Spleen (tissue), 11 donors: ENCODE results near the gene UNC5A. TPM values are rescaled to one million over a fixed set of nuclear protein-coding genes. Genes with fewer than 3 reads are reported as not detected.

Source experiments
- DNase-seq: peaks from one replicate; pipeline ENCODE4 v3.0.0-alpha.2; 2020
- H3K27ac ChIP-seq, 8 donors: fragments of 200-600 bp; sonication (generic) in 7 of 8; 1 replicate in 4 of 8; 2 replicates in 4 of 8; pipeline versions ENCODE4 v1.5.0 to v1.8.0; 2016 to 2021; ENCODE audit warnings: inconsistent platforms in 4 of 8, mild to moderate bottlenecking in 4 of 8, moderate library complexity in 1 of 8
- H3K27me3 ChIP-seq, 7 donors: fragments of 200-600 bp; sonication (generic) in 6 of 7; replicated peaks in 1 of 7; 1 replicate in 4 of 7; 2 replicates in 3 of 7; pipeline versions ENCODE4 v1.5.0 to v1.8.0; 2016 to 2021; ENCODE audit warnings: inconsistent platforms in 3 of 7, mild to moderate bottlenecking in 1 of 7
- H3K36me3 ChIP-seq, 6 donors: fragments of 200-600 bp; sonication (generic) in 5 of 6; 1 replicate in 4 of 6; 2 replicates in 2 of 6; pipeline versions ENCODE4 v1.5.0 to v1.8.0; 2016 to 2021; ENCODE audit warnings: inconsistent platforms in 2 of 6
- H3K4me1 ChIP-seq, 6 donors: fragments of 200-600 bp; sonication (generic) in 5 of 6; 1 replicate in 3 of 6; 2 replicates in 3 of 6; pipeline versions ENCODE4 v1.5.0 to v1.8.0; 2016 to 2021; ENCODE audit warnings: inconsistent platforms in 3 of 6
- H3K4me3 ChIP-seq, 8 donors: fragments of 200-600 bp; sonication (generic) in 7 of 8; 1 replicate in 4 of 8; 2 replicates in 4 of 8; pipeline versions ENCODE4 v1.5.0 to v1.8.0; 2016 to 2021; ENCODE audit warnings: inconsistent platforms in 4 of 8, mild to moderate bottlenecking in 4 of 8, moderate library complexity in 2 of 8
- H3K9me3 ChIP-seq, 8 donors: fragments of 200-600 bp; sonication (generic) in 7 of 8; 1 replicate in 4 of 8; 2 replicates in 4 of 8; pipeline versions ENCODE4 v1.5.0 to v1.8.0; 2016 to 2021; ENCODE audit warnings: inconsistent platforms in 4 of 8
- CTCF ChIP-seq, 11 experiments: fragments of 200-600 bp in 7 of 11; fragments of 450-650 bp in 4 of 11; sonication (generic) in 4 of 11; IDR thresholded peaks in 8 of 11; conservative IDR thresholded peaks in 3 of 11; 1 replicate in 7 of 11; 2 replicates in 4 of 11; pipeline versions ENCODE4 v1.4.0 to v1.8.0; 2016 to 2021; ENCODE audit warnings: antibody characterized with exemption in 11 of 11, inconsistent platforms in 4 of 11, mild to moderate bottlenecking in 1 of 11
- POLR2A ChIP-seq, 3 donors: fragments of 450-650 bp; IDR thresholded peaks; one replicate each; pipeline ENCODE4 v1.5.1; 2017; ENCODE audit warnings: antibody characterized with exemption in 3 of 3, mild to moderate bottlenecking in 1 of 3
- POLR2AphosphoS5 ChIP-seq, 3 donors: sonication (generic); formaldehyde crosslinking; IDR thresholded peaks; one replicate each; pipeline ENCODE4 v1.5.1; 2017; ENCODE audit warnings: antibody characterized with exemption in 3 of 3
- WGBS, 5 donors: extraction: QIAGEN DNeasy Blood & Tissue Kit in 3 of 5; methylation state at CpG; one replicate each; pipeline versions ENCODE4 v1.1.5 to v1.1.7; 2013 to 2018; 5-methylcytosine and 5-hydroxymethylcytosine counted together
- intact Hi-C: fragments of 100-400 bp; cut with DNase I; formaldehyde crosslinking; loops from one replicate; pipeline ENCODE4 v1.15.0; 2023; ENCODE audit warnings: low total_unique reads
- polyA plus RNA-seq, 3 donors: library from polyadenylated mRNA; stranded (reverse); fragments of 200-250 nt; gene quantifications; one replicate each; pipeline ENCODE4 v1.2.1, GENCODE V29; 2013
- total RNA-seq, 7 donors: library from RNA; depleted of rRNA in 3 of 7; stranded (reverse); fragments of >200 nt in 3 of 7; fragmentation: NEBNext Ultra II Directional in 4 of 7; extraction: Animal tissue kit (Norgen Biotek cat#: 25700) in 4 of 7; gene quantifications; one replicate each; pipeline versions ENCODE4 v1.1.0 to v1.2.1, GENCODE V29; 2016 to 2021
- donor health status: healthy with polysubstance abuse.
- donor health status: DM: no; HTN: no; CAD: no; lungs with moderate emphysema.
- donor health status: DM: no; HTN: no; CAD: no.
- donor health status: Bipolar disorder and iron deficiency.
- donor health status: healthy.
- donor health status: DM: no; HTN: no; CAD: no.
- donor health status: DM: yes; HTN: yes; CAD: no.

The UNC5A gene
- total and polyA plus RNA-seq, 10 donors: 0.03 to 0.06 TPM; not detected in 8

DNA sequence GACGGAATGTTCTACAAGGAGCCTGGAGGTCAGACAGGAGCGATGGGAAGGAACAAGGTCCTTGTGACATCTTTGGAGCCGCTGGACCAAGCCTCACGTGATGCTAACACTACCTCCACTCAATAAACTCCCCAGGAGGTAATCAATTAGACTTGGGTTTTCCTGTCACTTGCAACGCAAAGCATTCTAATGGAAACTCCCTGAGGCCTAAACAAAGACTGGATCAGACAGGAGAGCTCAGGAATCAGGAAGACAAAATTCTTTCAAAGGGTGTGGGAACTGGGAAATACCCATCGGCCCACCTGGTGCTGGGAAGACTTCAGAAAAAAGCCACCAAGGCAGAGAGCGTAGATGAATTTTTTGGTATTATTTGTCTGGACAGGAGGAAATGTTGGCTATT is 22.3 kb upstream of the UNC5A start:
- no peak for DNase-seq
- Histone ChIP-seq H3K4me3 (no peak overlapping the region), H3K4me1 (no peaks in the 10 kb centered on the region), H3K36me3 (no peaks in the 10 kb centered on the region), H3K27ac (no peak overlapping the region), H3K9me3 (no peaks in the 10 kb centered on the region), H3K27me3 (peaks cover 0 to 98% (median 36%) of the 10 kb centered on the region in 7 donors)
- no peak for TF ChIP-seq POLR2AphosphoS5 (IDR thresholded peaks at IDR 0.05)
- TF ChIP-seq POLR2A (IDR thresholded peaks at IDR 0.05): no peak
- TF ChIP-seq CTCF (IDR thresholded peaks at IDR 0.05 in 8 of 11, conservative IDR thresholded peaks at IDR 0.05 in 3 of 11): no peak
- intact Hi-C loops: no loop called here
- WGBS, 5 donors: 56 to 63% (median 57%) methylated on average over 7 of the region's 7 CpGs

- no peak for TF ChIP-seq CTCF (IDR thresholded peaks at IDR 0.05 in 8 of 11, conservative IDR thresholded peaks at IDR 0.05 in 3 of 11)
- no peak for TF ChIP-seq POLR2AphosphoS5 (IDR thresholded peaks at IDR 0.05)
- TF ChIP-seq POLR2A (IDR thresholded peaks at IDR 0.05): no peak
- no peak overlapping the region for H3K27ac ChIP-seq
- H3K4me1 ChIP-seq: no peaks in the 10 kb centered on the region
- peaks cover 0 to 99% (median 44%) of the 10 kb centered on the region in 7 donors for H3K27me3 ChIP-seq
- no peak overlapping the region for H3K4me3 ChIP-seq
- DNase-seq: no peak
- H3K36me3 ChIP-seq: no peaks in the 10 kb centered on the region
- 44 to 65% (median 47%) methylated on average over 17 to 20 of the region's 20 CpGs for WGBS, 5 donors
- no peaks in the 10 kb centered on the region for H3K9me3 ChIP-seq
- intact Hi-C loops: no loop called here
Measured at GRCh38 chr5:176788941-176789872, 21.2 kb upstream of the UNC5A start.

- TF ChIP-seq POLR2AphosphoS5 (IDR thresholded peaks at IDR 0.05) (no peak), CTCF (IDR thresholded peaks at IDR 0.05 in 8 of 11, conservative IDR thresholded peaks at IDR 0.05 in 3 of 11) (no peak), POLR2A (IDR thresholded peaks at IDR 0.05) (no peak)
- no peak for DNase-seq
- 45 to 54% (median 51%) methylated on average over 15 of the region's 15 CpGs for WGBS, 5 donors
- Histone ChIP-seq H3K27me3 (peaks cover 0 to 99% (median 36%) of the 10 kb centered on the region in 7 donors), H3K36me3 (no peaks in the 10 kb centered on the region), H3K4me1 (no peaks in the 10 kb centered on the region), H3K9me3 (no peaks in the 10 kb centered on the region), H3K27ac (no peak overlapping the region), H3K4me3 (no peak overlapping the region)
- intact Hi-C loops: no loop called here
Measured at GRCh38 chr5:176789873-176790615, 20.3 kb upstream of the UNC5A start.

DNA sequence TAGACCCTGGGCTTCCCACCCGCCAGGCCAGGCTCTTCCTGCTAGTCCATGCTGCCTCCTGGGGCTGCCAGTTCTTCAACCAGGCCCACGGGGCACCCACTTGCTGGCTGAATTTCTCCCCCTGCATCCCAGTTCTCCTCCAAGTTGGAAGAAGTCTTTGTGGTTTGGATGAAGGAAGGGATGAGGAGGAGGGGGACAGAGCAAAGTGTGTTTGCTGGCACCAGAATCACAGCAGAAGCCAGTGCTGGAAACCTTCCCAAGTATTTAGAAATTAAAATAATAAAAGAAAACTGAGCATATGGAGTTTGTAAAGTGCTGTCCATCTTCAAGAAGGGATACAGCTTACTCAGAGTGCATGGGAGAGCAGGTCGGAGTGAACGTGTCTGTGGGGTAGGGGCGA is 19.4 kb upstream of the UNC5A start:
- H3K36me3 ChIP-seq: no peaks in the 10 kb centered on the region
- no peak overlapping the region for H3K27ac ChIP-seq
- peaks cover 0 to 99% (median 27%) of the 10 kb centered on the region in 7 donors for H3K27me3 ChIP-seq
- H3K4me1 ChIP-seq: no peaks in the 10 kb centered on the region
- 54 to 80% (median 70%) methylated on average over 5 of the region's 5 CpGs for WGBS, 5 donors
- no peak overlapping the region for H3K4me3 ChIP-seq
- intact Hi-C loops: no loop called here
- no peak for DNase-seq
- TF ChIP-seq CTCF (IDR thresholded peaks at IDR 0.05 in 8 of 11, conservative IDR thresholded peaks at IDR 0.05 in 3 of 11) (no peak), POLR2A (IDR thresholded peaks at IDR 0.05) (no peak), POLR2AphosphoS5 (IDR thresholded peaks at IDR 0.05) (no peak)
- no peaks in the 10 kb centered on the region for H3K9me3 ChIP-seq
